ENCODE data around the gene UNC5B.

Gene UNC5B

DNA sequence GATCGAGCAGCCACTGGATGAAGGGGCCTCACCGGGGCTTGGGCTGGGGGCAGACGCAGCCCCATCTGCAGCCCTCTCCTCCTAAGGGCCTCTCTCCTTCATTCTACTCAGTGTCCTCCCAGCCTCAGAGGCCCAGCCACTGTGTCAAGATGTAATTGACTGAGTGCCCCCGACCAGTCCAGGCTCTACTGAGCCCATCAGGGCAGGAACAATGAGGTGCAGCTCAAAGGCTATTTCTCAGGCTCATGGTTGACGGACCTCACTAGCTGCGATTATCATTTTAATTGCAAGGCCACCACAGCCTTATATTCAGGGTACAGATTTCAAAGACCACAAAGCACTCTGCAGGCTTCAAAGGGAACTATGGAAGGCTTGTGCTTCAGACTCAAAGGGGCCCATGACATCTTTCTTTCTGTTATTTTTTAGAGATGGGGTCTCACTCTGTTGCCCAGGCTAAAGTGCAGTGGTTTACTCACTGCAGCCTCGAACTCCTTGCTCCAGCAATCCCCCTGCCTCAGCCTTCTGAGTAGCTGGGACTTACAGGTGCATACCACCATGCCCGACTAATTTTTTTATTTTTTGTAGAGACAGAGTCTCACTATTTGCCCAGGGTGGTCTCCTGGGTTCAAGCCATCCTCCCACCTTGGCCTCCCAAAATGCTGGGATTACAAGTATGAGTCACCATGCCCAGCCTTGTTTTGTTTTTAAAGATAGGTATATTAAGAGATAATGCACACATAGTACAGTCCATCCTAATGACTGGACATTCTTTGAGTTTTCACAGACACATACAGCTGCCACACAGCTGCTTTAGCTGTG, 130.4 kb downstream of the UNC5B start:
- TF ChIP-seq GATA2 (IDR thresholded peaks at IDR 0.05; ENCODE audit: low read depth, low read length) (no peak), GATA3 (IDR thresholded peaks at IDR 0.05; ENCODE audit: low read depth, low read length) (no peak)

DNA sequence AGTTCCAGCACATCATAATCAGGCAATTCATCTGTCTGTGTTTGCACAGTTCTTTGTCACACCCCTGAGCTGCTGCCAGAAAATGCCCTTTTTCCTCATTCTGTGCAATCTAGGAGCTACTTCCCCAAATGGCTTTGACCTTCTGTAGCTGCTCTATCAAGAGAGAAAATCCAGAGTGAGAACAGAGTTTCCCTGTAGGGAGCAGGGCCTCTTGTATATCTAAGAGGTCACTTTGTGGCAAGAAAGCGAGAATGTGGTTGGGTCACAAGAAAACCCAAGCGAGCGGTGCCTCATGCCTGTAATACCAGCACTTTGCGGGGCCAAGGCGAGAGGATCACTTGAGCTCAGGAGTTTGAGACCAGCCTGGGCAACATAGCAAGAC, 131.0 kb downstream of the UNC5B start:
- TF ChIP-seq GATA2 (IDR thresholded peaks at IDR 0.05; ENCODE audit: low read depth, low read length) (0 out of 2 replicates have a peak, but pooled peaks have one; percentile 8), GATA3 (IDR thresholded peaks at IDR 0.05; ENCODE audit: low read depth, low read length) (no peak)

DNA sequence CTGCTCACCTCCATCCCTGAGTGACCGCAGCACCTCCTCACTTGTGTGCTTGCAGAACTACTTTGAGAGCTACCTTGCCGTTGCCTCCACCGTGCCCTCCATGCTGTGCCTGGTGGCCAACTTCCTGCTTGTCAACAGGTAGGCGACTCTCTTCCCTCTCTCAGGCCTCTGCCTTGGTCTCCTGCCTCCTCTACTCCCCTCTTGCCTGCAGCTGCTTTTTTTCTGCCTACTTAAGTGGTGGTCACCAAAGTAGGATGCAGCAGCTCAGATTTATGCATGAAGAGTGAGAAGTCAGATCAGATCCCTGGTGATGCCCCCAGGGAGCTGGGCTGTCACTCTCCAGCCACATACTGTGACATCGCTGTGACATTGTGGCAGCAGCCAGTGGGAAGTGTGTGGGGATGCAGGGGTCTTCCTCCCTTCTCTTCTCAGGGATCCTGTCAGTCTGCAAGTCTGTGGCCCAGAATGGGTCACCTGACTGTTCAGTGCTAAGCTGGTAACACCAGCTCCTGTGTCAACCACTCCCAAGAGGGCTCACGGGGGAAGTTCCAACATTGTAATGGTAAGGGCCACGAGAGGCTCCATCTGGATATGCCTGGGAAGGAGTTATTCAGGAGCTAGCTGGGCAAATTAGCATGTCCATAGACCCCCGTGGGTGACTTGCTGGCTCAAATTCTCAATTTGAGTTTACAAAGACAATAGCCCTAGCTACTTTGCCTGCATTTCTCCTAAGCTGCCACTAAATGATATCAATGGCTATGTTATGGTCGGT, 132.0 kb downstream of the UNC5B start:
- TF ChIP-seq GATA2 (IDR thresholded peaks at IDR 0.05; ENCODE audit: low read depth, low read length): no peak
- no peak for TF ChIP-seq GATA3 (IDR thresholded peaks at IDR 0.05; ENCODE audit: low read depth, low read length)

DNA sequence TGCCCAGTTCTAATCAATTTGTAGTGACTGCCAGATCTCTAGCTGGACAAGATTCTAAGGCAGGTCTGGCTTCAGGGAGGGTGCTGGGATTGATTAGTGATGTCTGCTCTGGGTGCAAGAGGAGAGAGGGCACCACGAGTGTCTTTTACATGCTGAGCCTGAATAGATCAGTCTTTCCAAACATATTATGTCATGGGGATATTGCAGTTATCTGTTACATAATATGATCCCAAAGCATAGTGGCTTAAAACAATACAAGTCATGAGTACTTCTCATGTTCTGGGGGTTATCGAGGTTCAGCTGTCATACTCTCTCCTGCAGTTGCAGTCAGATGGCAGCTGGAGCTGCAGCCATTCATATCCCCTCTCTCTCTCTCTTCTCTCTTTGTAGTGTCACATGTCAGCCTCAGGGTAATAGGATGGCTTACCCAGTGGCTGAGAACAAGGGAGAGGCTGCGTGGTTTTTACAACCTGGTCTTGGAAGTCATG, 132.7 kb downstream of the UNC5B start:
- TF ChIP-seq GATA2 (IDR thresholded peaks at IDR 0.05; ENCODE audit: low read depth, low read length) (no peak), GATA3 (IDR thresholded peaks at IDR 0.05; ENCODE audit: low read depth, low read length) (no peak)

DNA sequence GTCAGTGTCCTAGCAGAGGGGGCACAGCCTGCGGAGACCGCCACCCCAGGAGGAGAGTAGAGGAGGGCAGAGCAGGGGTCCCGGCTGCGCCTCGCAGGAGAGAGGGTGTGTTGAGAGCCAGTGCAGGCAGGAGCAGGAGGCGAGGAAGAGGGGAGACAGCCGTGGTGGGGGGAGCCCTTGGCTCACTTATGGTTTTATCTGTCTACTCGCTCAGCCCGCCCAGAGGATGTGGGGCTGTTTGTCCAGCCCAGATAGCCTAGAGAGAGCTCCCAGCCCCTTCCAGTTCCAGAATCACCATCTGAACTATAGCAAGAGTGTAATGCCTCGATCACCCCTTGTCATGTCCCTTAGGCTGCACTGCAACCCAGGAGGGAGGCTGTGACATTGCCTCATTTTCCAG, 133.3 kb downstream of the UNC5B start:
- TF ChIP-seq GATA2 (IDR thresholded peaks at IDR 0.05; ENCODE audit: low read depth, low read length): no peak
- TF ChIP-seq GATA3 (IDR thresholded peaks at IDR 0.05; ENCODE audit: low read depth, low read length): no peak

DNA sequence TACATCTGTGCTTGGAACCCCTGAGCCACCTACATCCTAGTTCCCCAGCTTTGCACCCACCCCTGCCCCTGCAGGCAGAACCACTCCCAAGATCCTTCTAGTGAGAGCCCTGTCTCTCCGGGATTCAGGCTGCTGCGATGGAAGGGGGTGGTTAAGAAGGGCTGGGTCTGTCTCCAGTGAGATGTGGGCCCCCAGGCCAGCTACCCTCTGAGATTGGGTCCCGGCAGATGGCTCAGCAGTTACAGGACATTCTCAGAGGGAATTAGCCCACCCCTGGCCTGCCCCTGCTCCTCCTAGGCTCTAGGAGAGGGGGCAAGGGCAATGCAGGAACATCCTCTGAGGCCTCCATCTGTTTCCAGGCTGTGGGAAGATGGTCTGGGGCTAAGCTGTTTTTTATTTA, 134.4 kb downstream of the UNC5B start:
- TF ChIP-seq GATA2 (IDR thresholded peaks at IDR 0.05; ENCODE audit: low read depth, low read length) (no peak), GATA3 (IDR thresholded peaks at IDR 0.05; ENCODE audit: low read depth, low read length) (no peak)

DNA sequence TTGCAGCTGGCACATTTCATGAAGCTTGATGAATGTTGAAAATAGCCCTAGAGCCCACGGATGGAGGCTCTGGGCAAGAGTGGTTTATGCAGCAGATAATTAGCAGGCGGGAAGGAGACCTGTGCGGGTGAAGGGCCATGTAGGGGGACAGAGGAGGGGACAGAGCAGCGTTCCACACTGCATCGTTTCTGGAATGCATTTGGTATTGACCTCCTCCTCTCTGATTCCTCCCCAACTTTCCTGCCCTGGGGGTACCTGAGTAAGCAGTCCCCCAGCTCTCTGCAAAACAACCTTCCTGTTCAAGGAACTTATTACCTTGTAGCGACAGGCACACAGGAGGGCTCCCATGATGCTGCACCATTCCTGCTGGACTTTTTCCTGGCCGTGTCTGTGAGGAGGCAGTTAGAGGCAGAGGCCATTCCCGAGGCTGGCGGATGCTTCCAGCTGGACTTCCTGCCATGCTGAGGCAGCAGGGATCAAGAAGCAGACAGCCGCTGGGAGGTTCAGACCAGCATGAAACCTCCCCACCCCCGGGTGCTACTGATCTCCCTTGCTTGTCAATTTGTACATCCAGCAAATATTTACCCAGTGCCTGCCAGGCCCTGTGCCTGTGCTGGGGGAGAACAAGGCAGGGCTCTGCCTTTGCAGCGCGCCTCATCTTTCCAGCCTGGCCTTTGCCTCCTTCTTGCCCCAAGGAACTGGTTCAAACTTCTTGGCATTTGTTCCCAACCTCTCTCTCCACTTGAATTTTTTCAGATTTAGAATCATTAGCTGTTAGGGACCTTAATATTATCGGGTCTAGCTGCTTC, 135.4 kb downstream of the UNC5B start:
- TF ChIP-seq GATA2 (IDR thresholded peaks at IDR 0.05; ENCODE audit: low read depth, low read length) (no peak), GATA3 (IDR thresholded peaks at IDR 0.05; ENCODE audit: low read depth, low read length) (no peak)

DNA sequence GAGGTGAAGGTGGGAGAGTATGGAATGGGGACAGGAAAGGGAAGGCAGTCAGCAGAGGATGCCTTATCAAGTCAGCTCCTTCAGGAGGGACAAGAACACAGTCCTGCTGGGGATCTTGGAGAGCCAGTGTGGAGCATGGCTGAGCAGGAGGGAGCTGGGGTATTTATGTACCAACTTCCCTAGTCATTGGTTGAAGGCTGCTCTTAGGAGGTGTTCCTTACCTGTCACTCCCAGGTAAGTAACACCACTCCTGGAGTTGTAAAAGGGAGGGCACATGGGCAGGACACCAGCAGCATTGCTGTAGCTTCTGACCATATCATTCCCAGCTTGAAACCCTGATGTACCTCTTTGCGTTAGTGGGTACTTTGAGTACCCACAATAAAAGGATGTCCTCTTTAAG, 136.5 kb downstream of the UNC5B start:
- no peak for TF ChIP-seq GATA2 (IDR thresholded peaks at IDR 0.05; ENCODE audit: low read depth, low read length)
- no peak for TF ChIP-seq GATA3 (IDR thresholded peaks at IDR 0.05; ENCODE audit: low read depth, low read length)

DNA sequence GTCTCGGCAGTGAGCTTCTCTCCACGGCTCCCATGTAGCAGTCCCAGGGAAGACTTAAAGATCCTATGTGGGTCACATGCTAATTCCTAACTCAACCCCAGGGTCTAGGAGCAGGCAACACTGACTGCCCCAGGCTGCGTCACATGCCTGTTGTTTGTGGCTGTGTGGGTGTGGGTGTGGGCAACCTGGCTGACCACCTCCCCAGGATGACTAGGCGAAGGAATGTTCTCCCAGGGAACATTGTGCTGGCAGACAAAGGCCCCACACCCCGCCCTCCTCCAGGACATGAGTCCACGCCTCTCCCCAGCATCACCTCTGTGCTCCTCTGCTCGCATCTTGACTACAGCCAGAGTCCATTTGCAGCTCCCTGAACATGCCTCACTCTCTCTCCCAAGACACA, 137.0 kb downstream of the UNC5B start:
- TF ChIP-seq GATA2 (IDR thresholded peaks at IDR 0.05; ENCODE audit: low read depth, low read length) (no peak), GATA3 (IDR thresholded peaks at IDR 0.05; ENCODE audit: low read depth, low read length) (no peak)

DNA sequence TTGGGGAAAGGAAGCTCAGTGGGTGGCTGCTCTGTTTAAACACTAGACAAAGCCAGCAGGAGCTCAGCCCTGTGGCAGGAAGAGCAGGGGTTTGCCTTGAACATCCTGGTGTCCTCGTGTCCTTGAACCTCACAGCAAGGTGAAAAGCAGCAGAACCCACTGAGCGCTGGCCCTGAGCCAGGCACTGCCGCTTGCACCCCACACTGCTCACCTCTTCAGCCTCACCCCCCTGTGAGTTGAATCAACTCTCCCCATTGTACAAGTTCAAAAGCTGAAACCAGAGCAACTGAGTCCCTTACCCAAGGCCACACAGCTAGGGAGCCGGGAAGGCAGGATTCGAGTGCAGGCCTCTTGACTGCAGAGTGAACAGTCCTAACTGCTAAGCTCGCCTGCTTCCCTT, 138.7 kb downstream of the UNC5B start:
- TF ChIP-seq GATA3 (IDR thresholded peaks at IDR 0.05; ENCODE audit: low read depth, low read length) (no peak), GATA2 (IDR thresholded peaks at IDR 0.05; ENCODE audit: low read depth, low read length) (no peak)

DNA sequence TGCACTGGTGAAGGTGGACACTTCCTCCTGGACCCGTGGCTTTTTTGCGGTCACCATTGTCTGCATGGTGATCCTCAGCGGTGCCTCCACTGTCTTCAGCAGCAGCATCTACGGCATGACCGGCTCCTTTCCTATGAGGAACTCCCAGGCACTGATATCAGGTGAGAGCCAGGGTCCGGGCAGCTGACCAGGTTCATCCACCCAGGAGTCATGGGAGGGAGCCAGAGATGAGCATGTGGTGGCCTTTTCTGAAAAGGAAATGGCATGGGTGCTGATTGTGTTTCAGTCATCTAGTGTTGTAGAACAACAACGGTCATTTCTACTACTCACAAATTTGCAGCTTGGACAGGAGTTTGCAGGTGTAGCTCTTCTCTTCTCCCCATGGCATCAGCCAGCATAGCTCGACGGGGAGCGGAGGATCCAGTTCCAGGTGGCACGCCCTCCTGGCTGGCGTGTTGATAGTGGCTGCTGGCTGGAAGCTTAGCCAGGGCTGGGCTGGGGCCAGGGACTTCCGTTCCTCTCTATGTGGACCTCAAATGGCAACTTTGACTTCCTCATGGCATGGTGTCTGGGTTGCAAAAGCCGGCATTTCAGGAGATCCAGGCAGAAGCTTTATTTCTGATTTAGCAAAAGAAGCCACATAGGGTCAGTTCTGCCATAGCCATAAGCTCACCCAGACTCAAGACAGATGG, 139.4 kb downstream of the UNC5B start:
- no peak for TF ChIP-seq GATA2 (IDR thresholded peaks at IDR 0.05; ENCODE audit: low read depth, low read length)
- TF ChIP-seq GATA3 (IDR thresholded peaks at IDR 0.05; ENCODE audit: low read depth, low read length): no peak

All from SH-SY5Y (cell line).